Heart left ventricle (tissue), 16 donors: Measurements from ENCODE around the gene XPNPEP1. TPM values are rescaled to one million over a fixed set of nuclear protein-coding genes. Genes with fewer than 3 reads are reported as not detected.

Source experiments
- ATAC-seq, 4 donors: fragments of 200-7000 bp; cut with Tn5 transposase; one replicate each; pipeline ENCODE4 v1.9.1; 2020 to 2022; ENCODE audit warnings: moderate library complexity in 4 of 4, mild to moderate bottlenecking in 3 of 4, moderate number of reproducible peaks in 1 of 4
- DNase-seq, 5 donors: peaks; one replicate each; pipeline ENCODE4 v3.0.0-alpha.2; 2020
- H3K27ac ChIP-seq, 12 donors: fragments of 200-600 bp; sonication (generic) in 4 of 12; one replicate each; pipeline versions ENCODE4 v1.5.0 to v1.8.0; 2016 to 2022; ENCODE audit warnings: mild to moderate bottlenecking in 2 of 12
- H3K27me3 ChIP-seq, 9 donors: fragments of 200-600 bp; sonication (generic) in 2 of 9; one replicate each; pipeline versions ENCODE4 v1.5.1 to v1.8.0; 2016 to 2022; ENCODE audit warnings: mild to moderate bottlenecking in 3 of 9
- H3K36me3 ChIP-seq, 9 donors: fragments of 200-600 bp; sonication (generic) in 2 of 9; one replicate each; pipeline versions ENCODE4 v1.5.0 to v1.8.0; 2018 to 2022; ENCODE audit warnings: mild to moderate bottlenecking in 2 of 9
- H3K4me1 ChIP-seq, 12 donors: fragments of 200-600 bp; sonication (generic) in 4 of 12; one replicate each; pipeline versions ENCODE4 v1.5.0 to v1.8.0; 2016 to 2022; ENCODE audit warnings: mild to moderate bottlenecking in 3 of 12
- H3K4me3 ChIP-seq, 12 donors: fragments of 200-600 bp; sonication (generic) in 4 of 12; one replicate each; pipeline versions ENCODE4 v1.5.0 to v1.8.0; 2017 to 2022; ENCODE audit warnings: mild to moderate bottlenecking in 9 of 12, moderate library complexity in 4 of 12
- H3K9me3 ChIP-seq, 12 donors: fragments of 200-600 bp; sonication (generic) in 4 of 12; one replicate each; pipeline versions ENCODE4 v1.5.0 to v1.8.0; 2016 to 2022; ENCODE audit warnings: mild to moderate bottlenecking in 1 of 12
- CTCF ChIP-seq, 12 donors: fragments of 200-600 bp; sonication (generic) in 4 of 12; IDR thresholded peaks; one replicate each; pipeline versions ENCODE4 v1.5.0 to v1.8.0; 2018 to 2022; ENCODE audit warnings: antibody characterized with exemption in 12 of 12, mild to moderate bottlenecking in 5 of 12
- POLR2A ChIP-seq, 2 donors: fragments of 450-650 bp; IDR thresholded peaks; one replicate each; pipeline ENCODE4 v1.6.1; 2017; ENCODE audit warnings: antibody characterized with exemption in 2 of 2, mild to moderate bottlenecking in 2 of 2, moderate library complexity in 2 of 2
- WGBS, 4 donors: extraction: QIAGEN DNeasy Blood & Tissue Kit in 2 of 4; methylation state at CpG; one replicate each; pipeline versions ENCODE4 v1.1.5 to v1.1.7; 2013 to 2018; 5-methylcytosine and 5-hydroxymethylcytosine counted together
- intact Hi-C, 10 donors: fragments of 100-400 bp; cut with DNase I; formaldehyde crosslinking; loops; one replicate each; pipeline versions ENCODE4 v1.11.1 to v1.14.2; 2022
- polyA plus RNA-seq, 2 donors: library from polyadenylated mRNA; stranded (reverse); fragments of 200-250 nt; gene quantifications; one replicate each; pipeline ENCODE4 v1.2.3, GENCODE V29; 2013
- total RNA-seq, 9 donors: library from RNA; depleted of rRNA in 2 of 9; stranded (reverse); fragments of >200 nt in 2 of 9; fragmentation: NEBNext Ultra II Directional in 3 of 9; extraction: Animal tissue kit (Norgen Biotek cat#: 25700) in 3 of 9; gene quantifications; one replicate each; pipeline versions ENCODE4 v1.1.0 to v1.2.4, GENCODE V29; 2016 to 2023
- donor health status: ischemic (EF 13 %, LVEDD 7.1; RV severe dilation, severe dysfunction).
- donor health status: healthy with polysubstance abuse.
- donor health status: DM: no; HTN: yes; CAD: no.
- donor health status: DM: no; HTN: no; CAD: no.
- donor health status: ischemic (EF 25% LVEDD 6.9; RV normal size, moderate dysfunction).
- donor health status: ischemic (EF 25% LVEDD 5.7; RV mildly dilated, moderate dysfunction).
- donor health status: healthy.
- donor health status: DM: yes; HTN: yes; CAD: no.
- donor health status: ischemic (EF 35%, LVEDD 5.7; RV mildly dilated, moderate dysfunction).
- donor health status: nonischemic (EF 11% LVEDD 7.7; RV severe dilation, severe dysfunction).
- donor health status: DM: yes; HTN: yes; CAD: no.
- donor health status: PGD.
- donor health status: ischemic (EF 29% LVEDD 5.4; RV normal size, mild dysfunction).
- donor health status: nonischemic (EF 23%, LVEDD 6.1; RV moderate dilation, normal function).

The XPNPEP1 gene
- total and polyA plus RNA-seq, 11 donors, result 14.5 to 77.0 (median 46.2) TPM

- 92 to 97% (median 94%) methylated on average over 4 of the region's 4 CpGs for WGBS, 4 donors
- Histone ChIP-seq H3K36me3 (peaks cover 0 to 36% (median 27%) of the 10 kb centered on the region in 9 donors), H3K27ac (no peak overlapping the region), H3K4me3 (no peak overlapping the region), H3K9me3 (peaks cover 0 to 18% (median 4%) of the 10 kb centered on the region in 12 donors), H3K27me3 (no peaks in the 10 kb centered on the region), H3K4me1 (peaks cover 0 to under 1% (median 0%) of the 10 kb centered on the region in 12 donors)
- intact Hi-C loops, result no loop called here
- ATAC-seq (no peak), DNase-seq (no peak)
- TF ChIP-seq POLR2A (IDR thresholded peaks at IDR 0.05), result no peak
- no peak for TF ChIP-seq CTCF (IDR thresholded peaks at IDR 0.05)
These were observed 62.2 kb downstream of the XPNPEP1 start for GRCh38 chr10:109861081-109861480.

DNA sequence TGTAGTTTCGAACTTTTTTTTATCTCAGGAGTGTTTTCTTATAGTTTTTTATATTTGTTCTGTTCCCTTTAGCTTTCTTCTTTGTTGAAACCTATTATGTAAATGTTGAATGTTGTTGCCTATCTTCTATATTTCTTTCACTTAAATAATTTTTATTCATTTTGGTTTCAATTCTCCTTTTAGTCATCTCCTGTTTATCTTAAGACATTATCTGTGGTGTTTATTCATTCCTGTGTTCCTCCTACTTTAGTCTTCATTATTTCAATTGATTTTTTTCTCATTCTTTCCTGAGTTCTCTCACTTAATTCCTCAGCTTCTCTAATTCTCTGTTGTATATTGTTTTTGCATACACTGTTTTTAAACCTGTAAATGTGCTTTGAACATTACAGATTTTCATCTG is 64.1 kb downstream of the XPNPEP1 start:
- WGBS, 4 donors, result 96 to 100% (median 99%) methylated on average over 1 of the region's 1 CpG
- no peak overlapping the region for H3K27ac ChIP-seq
- peaks cover 0 to 17% (median 8%) of the 10 kb centered on the region in 9 donors for H3K36me3 ChIP-seq
- peaks cover 0 to 18% (median 4%) of the 10 kb centered on the region in 12 donors for H3K9me3 ChIP-seq
- ATAC-seq (no peak), DNase-seq (no peak)
- no peaks in the 10 kb centered on the region for H3K27me3 ChIP-seq
- TF ChIP-seq CTCF (IDR thresholded peaks at IDR 0.05) (no peak), POLR2A (IDR thresholded peaks at IDR 0.05) (no peak)
- intact Hi-C loops, result loop anchor here in 1 of 10 donors (10.0 kb wide), 1 partner anchor 1314 kb away; no protein-coding TSS in a partner anchor
- H3K4me1 ChIP-seq, result no peaks in the 10 kb centered on the region
- no peak overlapping the region for H3K4me3 ChIP-seq

DNA sequence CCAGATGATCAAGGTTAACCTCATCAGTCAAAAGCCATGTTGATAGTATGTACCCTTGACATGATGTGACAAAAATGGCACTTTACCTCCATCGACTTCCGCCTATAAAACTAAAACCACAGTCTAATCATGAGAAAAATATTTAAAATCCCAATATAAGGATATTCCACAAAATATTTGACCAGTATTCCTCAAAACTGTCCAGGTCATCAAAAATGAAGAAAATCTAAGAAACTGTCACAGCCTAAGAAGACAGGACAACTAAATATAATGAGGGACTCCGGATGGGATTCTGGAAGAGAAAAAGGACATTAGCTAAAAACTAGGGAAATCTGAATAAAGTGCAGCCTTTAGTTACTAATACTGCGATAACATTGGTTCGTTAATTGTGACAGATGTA is 67.6 kb downstream of the XPNPEP1 start:
- intact Hi-C loops, result loop anchor here in 1 of 10 donors (10.0 kb wide), 1 partner anchor 1311 kb away; no protein-coding TSS in a partner anchor
- no peak for ATAC-seq
- Histone ChIP-seq H3K36me3 (no peaks in the 10 kb centered on the region), H3K4me3 (no peak overlapping the region), H3K4me1 (peaks cover 0 to 14% (median 6%) of the 10 kb centered on the region in 12 donors), H3K9me3 (no peaks in the 10 kb centered on the region), H3K27me3 (no peaks in the 10 kb centered on the region), H3K27ac (no peak overlapping the region)
- WGBS, 4 donors, result 93 to 95% (median 94%) methylated on average over 5 of the region's 5 CpGs
- TF ChIP-seq POLR2A (IDR thresholded peaks at IDR 0.05) (no peak), CTCF (IDR thresholded peaks at IDR 0.05) (no peak)
- no peak for DNase-seq

DNA sequence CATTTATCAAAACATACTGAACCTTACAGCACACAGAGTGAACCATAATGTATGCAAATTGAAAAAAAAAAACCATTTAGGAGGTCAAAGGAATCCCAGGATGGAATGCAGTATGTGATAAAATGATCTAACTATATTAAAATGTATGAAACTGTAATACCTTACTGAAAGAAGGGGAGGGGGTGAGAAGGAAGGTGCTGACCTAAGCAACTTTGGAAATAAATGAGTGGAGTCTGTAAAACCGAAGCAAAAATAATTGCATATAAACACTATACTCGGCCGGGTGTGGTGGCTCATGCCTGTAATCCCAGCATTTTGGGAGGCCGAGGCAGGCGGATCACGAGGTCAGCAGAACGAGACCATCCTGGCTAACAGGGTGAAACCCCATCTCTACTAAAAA is 69.4 kb downstream of the XPNPEP1 start:
- Histone ChIP-seq H3K9me3 (no peaks in the 10 kb centered on the region), H3K36me3 (no peaks in the 10 kb centered on the region), H3K4me1 (peaks cover 0 to 18% (median 6%) of the 10 kb centered on the region in 12 donors), H3K27ac (no peak overlapping the region), H3K27me3 (no peaks in the 10 kb centered on the region), H3K4me3 (no peak overlapping the region)
- WGBS, 4 donors, result 91 to 98% (median 94%) methylated on average over 7 of the region's 7 CpGs
- TF ChIP-seq CTCF (IDR thresholded peaks at IDR 0.05) (no peak), POLR2A (IDR thresholded peaks at IDR 0.05) (no peak)
- ATAC-seq (no peak), DNase-seq (no peak)
- intact Hi-C loops, result loop anchor here in 1 of 10 donors (5.0 to 10.0 kb wide), 2 partner anchors 942 to 1309 kb away; no protein-coding TSS in a partner anchor
